ENCODE measurements around the gene THRB. TPM values are rescaled to one million over a fixed set of nuclear protein-coding genes. Genes with fewer than 3 reads are reported as not detected.
"Not testable (repeated sequence)": the region's sequence is repeated elsewhere in the genome, so short reads cannot be mapped to it uniquely, and the experiment has no call there.

THRB gene
- polyA plus RNA-seq, 3 donors = 3.4 to 11.7 (median 8.1) TPM

DNA sequence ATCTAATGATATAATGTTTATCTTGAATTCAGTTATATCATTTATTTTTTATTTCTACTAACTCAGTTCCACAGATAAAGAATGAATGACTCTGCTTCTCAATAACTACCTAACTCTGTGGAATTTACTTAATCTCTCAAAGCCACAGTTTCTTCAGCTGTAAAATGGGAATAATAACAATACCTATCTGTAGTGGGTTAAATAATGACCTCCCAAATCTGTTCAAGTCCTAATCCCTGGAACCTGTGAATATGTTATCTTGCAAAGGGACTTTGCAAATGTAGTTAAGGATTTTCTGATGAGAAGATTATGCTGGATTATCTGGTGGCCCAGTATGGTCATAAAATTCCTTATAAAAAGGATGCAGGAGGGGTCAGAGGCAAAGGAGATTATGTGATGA, 61.7 kb downstream of the THRB start:
- no peak overlapping the region for H3K27ac ChIP-seq (ENCODE audit: low read depth, low read length)

DNA sequence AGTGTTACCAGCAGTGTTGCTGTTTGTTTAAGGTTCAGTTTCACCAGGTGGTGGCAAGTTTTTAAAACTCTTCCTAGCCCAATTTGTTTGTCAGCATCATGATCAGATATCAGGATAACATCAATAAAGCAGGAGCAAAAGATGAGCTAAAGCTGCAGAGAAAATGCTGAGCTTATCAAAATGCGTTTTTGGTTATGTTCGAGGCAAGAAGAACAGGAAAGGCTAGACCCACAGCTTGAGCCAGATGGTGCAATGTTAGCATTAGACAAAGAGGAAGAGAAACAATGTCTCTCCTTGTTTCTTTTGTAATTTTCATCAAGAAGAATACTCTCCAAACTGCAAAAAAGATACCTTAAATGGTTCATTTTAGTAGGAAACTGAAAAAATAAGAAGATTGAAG, 66.2 kb downstream of the THRB start:
- no peak overlapping the region for H3K27ac ChIP-seq (ENCODE audit: low read depth, low read length)
- WGBS, 3 donors = 37 to 67% (median 49%) methylated on average over 2 of the region's 2 CpGs

DNA sequence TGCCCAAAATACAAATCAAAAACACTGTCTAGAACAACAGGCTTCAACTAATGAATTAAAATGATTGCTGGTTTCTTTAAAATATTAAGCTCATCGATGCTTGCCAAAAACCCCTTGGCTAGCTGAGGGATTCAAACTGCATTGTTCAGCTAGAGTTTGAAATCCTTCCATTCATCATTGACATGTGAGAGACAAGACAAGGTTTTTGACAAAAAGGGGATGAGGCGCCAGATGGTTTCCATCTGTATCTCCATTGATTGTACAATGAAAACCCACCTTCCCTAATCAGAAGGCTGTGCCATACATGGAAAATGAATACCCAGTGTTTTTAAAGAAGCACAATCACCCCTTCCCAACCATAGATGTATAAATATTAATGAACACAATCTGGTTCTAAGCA, 67.8 kb downstream of the THRB start:
- no peak overlapping the region for H3K27ac ChIP-seq (ENCODE audit: low read depth, low read length)
- 82 to 93% (median 88%) methylated on average over 2 of the region's 2 CpGs for WGBS, 3 donors

DNA sequence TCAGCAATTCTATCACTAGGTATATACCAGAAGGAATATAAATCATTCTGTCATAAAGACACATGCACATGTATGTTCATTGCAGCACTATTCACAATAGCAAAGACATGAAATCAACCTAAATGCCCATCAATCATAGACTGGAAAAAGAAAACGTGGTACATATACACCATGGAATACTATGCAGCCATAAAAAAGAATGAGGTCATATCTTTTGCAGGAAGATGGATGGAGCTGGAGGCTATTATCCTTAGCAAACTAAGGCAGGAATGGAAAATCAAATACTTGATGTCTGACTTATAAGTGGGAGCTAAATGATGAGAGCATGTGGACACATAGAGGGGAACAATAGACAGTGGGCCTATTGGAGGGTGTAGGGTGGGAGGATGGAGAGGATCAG, 73.8 kb downstream of the THRB start:
- 77 to 89% (median 81%) methylated on average over 1 of the region's 1 CpG for WGBS, 3 donors
- H3K27ac ChIP-seq (ENCODE audit: low read depth, low read length) = not testable (repeated sequence)

DNA sequence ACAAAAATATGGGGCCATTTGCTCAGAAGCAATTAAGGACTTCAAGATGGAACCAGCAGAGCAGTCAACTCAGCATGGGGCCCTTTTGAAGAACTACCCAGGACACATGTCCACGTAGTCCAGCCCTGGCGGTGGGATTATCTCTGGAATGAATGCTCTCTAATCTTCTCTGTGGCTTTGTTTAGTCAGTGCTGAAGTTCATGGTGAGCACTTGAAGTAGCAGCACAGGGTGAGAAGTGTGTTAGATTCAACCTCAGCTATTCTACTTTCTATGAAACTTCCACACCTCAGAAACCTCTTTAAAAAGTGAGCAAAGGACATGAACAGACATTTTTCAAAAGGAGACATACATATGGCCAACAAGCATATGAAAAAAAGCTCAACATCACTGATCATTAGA, 74.4 kb downstream of the THRB start:
- 57 to 92% (median 92%) methylated on average over 2 of the region's 2 CpGs for WGBS, 3 donors
- no peak overlapping the region for H3K27ac ChIP-seq (ENCODE audit: low read depth, low read length)

DNA sequence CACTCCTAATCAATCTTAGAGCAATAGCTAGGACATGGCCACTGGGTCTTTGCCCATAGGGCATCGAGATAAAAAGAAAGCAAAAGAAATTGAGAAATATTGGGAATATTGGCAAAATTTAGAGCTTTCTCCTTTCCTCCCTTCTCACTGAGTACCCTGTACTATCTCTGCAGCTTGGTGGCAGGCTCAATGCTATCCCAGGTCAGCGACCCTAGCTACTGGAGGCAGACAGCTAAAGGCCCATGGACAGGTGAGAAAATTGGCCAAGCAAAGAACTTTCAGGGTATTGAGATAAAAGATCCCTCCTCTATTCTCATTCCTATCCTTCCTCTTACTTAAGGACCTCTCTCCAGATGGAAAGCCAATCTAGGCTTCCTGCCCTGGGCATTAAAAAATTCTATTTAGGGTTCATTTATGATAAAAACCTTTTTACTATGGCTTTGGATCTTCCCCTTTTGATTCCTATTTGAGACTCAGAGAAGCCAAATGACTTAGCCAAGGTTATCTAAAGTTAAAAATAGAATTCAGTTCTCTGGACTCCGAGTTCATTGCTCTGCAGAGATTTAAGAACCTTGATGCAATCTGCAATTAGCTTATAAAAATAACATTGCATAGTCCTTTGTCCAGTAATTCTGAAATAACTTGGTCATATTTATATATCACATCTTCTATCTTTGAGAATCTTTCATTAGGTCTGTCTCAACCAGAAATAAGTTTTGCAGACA, 75.4 kb downstream of the THRB start:
- no peak overlapping the region for H3K27ac ChIP-seq (ENCODE audit: low read depth, low read length)
- WGBS, 3 donors = 69 to 81% (median 71%) methylated on average over 3 of the region's 3 CpGs

DNA sequence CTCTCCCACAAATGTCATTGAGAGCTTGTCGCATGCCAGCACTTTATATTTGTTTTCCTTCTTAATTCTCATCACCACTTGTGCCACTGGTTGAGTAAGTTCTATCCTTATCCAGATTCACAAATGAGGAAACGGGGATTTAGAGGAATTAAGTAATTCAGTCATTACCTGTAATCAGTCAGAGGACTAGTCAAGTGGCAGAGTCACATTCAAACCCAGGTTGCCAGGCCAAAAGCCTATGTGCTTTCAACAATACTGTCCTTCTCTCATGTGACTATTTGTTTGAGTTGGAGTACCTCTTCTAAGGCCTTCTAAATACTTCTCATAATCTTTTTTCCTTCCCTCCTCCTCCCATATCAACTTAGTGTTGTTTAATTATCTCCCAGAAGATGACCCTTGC, 76.9 kb downstream of the THRB start:
- no peak overlapping the region for H3K27ac ChIP-seq (ENCODE audit: low read depth, low read length)
- 40 to 85% (median 84%) methylated on average over 2 of the region's 2 CpGs for WGBS, 3 donors

DNA sequence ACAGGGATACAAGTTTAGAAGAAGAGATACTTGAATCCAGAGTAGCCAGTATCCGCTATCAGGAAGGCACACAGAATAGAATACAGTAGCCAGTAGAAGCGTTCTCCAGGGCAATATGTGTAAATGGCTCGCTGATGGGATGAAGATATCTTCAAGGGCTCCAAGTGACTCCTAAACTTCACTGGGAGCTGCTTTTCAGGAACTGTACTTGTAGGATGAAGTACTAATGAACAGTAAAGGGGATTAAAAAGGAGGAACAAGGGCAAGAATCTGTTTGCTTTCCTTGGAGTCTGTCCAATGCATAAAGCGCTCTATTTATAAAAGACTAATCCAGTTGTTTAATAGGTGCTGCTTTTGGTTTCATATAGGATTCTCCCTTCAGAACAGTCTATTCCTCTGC, 78.4 kb downstream of the THRB start:
- H3K27ac ChIP-seq (ENCODE audit: low read depth, low read length) = no peak overlapping the region
- 84 to 90% (median 85%) methylated on average over 4 of the region's 4 CpGs for WGBS, 3 donors

DNA sequence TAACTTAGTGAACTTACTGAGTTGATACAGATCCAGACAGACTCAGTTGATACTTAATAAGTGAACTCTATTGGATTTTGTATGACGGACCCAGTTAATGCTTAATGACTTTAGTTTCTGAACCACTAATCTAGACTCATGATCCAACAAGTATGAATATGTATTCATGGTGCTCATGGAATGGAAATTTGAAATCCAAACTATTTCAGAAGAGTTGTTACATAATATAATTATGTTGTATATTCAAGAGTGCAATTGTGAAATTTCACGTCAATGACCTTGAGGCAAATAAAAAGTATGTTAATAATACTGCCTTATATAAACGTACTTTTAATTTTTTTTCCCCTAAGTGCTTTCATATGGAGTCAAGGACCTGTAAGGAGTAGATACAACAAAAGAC, 78.8 kb downstream of the THRB start:
- H3K27ac ChIP-seq (ENCODE audit: low read depth, low read length) = no peak overlapping the region
- WGBS, 3 donors = 65 to 83% (median 81%) methylated on average over 3 of the region's 3 CpGs

DNA sequence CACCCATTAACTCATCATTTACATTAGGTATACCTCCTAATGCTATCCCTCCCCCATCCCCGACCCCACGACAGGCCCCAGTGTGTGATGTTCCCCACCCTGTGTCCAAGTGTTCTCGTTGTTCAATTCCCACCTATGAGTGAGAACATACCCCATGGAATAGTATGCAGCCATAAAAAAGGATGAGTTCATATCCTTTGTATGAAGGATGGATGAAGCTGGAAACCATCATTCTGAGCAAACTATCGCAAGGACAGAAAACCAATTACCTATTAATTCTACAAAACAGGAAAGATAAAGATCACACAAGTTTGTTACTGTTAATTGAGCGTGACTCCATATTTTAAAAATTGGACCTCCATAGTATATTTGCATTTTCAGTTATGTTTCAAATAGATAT, 81.0 kb downstream of the THRB start:
- 88 to 94% (median 90%) methylated on average over 5 of the region's 5 CpGs for WGBS, 3 donors
- H3K27ac ChIP-seq (ENCODE audit: low read depth, low read length) = not testable (repeated sequence)

DNA sequence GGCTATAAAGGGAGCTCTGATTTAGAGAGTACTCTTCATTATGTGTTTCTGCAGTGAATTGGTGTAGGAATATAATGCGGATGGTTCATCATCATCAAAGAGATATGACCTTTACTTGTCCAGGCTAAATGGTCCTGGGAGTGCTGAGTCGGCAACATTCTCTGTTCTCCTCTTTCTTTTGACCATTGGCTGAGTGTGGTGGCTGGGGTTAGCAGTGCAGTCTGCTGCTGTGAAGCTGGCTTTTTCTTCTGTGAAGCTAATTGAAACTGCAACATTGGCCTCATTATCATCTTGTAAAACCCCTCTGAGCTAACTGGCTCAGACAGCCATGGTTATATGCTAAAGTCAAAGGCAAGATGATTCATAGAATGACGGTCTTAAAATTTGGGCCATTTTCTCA, 83.8 kb downstream of the THRB start:
- no peak overlapping the region for H3K27ac ChIP-seq (ENCODE audit: low read depth, low read length)
- WGBS, 3 donors = 90 to 94% (median 93%) methylated on average over 3 of the region's 3 CpGs

DNA sequence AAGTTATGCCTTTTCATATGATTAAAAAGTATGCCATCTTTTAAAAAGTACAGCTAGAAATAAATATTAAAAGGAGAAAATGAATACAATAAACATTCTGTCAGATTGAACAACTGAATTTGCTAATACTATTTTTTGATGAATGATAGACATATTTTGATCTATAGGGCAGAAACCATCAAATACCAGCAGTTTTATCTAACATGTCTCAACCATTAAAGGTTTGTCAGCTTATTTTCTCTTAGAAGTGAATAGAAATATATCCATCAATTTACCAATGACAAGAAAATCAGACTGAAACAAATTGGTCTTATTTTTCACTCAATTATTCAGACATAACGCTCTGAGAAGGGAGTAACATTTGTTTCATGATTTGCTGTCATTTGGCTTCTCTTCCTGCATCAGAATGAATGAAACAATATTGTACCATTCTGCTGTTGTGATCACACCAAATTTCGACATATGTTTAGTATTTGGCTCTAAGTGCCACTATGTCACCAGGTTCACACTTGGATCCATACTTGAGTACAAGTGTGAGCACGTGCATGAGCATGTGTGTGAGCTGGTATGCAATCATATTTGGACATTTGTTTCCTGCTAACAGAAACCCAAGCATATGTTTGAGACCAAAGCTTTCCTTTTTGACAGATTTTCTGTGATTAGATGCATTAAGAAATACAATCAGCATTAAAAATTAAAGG, 86.5 kb downstream of the THRB start:
- 52 to 62% (median 55%) methylated on average over 3 of the region's 3 CpGs for WGBS, 3 donors
- H3K27ac ChIP-seq (ENCODE audit: low read depth, low read length) = no peak overlapping the region

DNA sequence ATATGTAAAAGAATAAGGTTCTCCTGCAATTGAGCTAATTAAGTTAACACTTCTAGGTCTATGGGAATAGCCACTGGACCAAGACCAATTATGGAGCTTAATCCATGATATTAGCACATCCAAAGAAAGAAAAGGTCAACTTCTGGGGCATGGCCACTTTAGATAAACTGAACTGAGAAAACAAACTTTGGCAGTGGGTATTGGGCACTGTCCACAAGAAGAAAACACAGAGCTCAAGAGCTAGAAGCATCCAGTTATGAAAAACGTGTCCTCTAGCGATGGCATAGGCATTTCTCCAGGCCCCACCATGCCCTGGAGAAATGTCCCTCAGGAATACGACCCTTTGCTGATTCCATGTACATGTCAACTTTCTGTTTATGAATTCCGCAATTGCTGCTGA, 87.8 kb downstream of the THRB start:
- WGBS, 3 donors = 89 to 92% (median 91%) methylated on average over 4 of the region's 4 CpGs
- H3K27ac ChIP-seq (ENCODE audit: low read depth, low read length) = no peak overlapping the region

DNA sequence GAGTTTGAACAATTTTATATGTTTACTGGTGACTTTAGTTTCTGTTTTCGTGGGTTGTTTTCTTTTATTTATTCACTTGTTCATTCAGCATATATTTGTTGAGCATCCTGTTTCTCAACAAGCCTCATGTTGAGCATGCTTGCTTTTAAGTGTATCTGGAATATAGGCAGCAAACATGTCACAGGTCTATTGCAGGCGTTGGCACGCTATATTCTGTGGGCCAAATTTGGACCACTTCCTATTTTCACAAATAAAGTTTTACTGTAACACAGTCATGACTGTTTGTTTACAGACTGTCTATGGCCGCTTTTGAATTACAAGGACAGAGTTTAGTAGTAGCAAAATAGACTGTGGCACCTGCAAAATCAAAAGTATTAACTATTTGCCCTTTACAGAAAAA, 89.6 kb downstream of the THRB start:
- 61 to 88% (median 87%) methylated on average over 4 of the region's 4 CpGs for WGBS, 3 donors
- H3K27ac ChIP-seq (ENCODE audit: low read depth, low read length) = no peak overlapping the region

DNA sequence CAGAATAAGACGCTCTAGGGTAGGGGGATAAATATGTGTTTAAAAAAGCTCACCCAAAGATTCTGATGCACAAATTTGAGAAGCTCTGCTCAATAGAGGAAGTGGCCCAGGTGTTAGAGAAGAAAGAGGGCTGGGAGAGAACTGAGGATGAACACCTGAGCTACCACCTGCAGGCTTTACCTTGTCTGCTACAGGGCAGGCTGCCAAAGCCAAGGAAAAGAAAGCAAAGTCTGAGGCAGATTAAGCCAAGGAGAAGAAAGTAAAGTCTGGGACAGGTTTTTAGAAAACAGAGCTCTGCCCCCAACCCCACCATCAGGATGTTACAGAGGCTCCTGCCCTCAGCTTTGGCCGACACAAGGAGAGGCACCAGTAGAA, 92.9 kb downstream of the THRB start:
- no peak overlapping the region for H3K27ac ChIP-seq (ENCODE audit: low read depth, low read length)
- WGBS, 3 donors = 18 to 50% (median 44%) methylated on average over 2 of the region's 2 CpGs

DNA sequence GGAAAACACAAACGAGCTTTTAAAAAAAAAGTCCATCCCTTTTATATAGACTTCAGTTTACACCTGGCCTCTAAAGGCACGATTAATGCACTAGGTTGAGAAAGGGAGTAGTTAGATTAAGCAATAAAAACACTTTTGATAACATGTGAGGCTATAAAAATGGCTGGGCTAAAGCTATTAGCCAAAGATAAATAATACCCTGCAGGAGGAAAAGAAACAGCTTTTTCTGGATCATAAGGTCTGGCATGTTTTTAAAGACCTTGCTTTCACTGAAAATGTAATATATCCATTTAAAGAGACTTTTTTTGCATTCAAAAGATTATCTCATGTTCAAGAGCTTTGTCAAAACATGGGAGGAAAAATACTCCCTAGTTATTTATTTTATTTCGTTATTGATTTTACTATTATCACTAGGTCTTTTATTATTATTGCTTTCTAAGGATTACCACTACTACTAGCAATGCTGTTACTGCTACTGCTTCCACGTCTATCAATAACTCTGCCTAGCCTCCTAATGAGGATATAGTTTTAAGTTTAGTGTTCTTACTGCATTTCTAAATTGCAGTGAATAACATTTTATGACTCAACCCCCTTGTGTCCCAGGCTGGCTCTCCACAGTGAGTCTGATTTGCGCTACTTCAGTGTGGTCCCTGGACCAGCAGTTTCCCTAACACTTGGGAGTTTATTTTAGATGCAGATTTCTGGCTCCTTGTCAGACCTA, 93.4 kb downstream of the THRB start:
- H3K27ac ChIP-seq (ENCODE audit: low read depth, low read length) = no peak overlapping the region
- 26 to 59% (median 44%) methylated on average over 5 of the region's 5 CpGs for WGBS, 3 donors

DNA sequence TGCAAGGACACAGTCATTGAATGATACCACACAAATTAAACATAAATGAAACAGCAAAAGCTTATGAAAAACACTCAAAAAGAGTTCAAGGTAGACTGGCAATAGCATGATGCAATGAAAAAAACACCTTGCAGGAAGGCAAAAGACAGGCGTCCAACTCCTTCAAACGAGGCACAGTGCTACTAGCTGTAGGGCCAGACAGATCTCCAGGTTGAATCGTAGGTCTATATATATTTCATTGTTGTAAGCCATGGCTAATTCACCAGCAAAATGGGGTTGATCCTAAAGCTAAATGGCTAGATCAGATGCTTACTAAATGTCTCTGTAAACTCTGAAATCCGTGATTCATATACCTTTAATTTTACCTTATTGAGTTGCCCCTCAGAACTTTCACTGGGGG, 94.2 kb downstream of the THRB start:
- 41 to 84% (median 81%) methylated on average over 4 of the region's 4 CpGs for WGBS, 3 donors
- H3K27ac ChIP-seq (ENCODE audit: low read depth, low read length) = no peak overlapping the region

DNA sequence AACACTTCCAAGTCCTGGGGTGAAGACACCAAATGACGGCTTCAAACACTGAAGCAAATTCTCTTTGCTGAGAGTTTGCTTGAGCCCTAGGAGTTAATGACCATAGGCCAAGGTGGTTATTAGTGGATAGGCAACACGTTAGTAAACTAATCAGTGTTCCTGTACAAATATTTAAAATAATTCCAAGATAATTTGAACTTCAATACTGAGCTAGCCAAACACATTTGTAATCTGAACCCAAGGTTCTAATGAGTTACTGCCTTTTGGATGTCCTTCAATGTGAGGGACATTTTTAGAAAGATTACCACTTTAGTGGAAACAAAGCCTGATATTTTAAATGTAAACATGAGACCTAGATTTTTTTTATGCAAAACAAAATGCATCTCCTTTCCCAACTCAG, 94.6 kb downstream of the THRB start:
- WGBS, 3 donors = 45 to 77% (median 72%) methylated on average over 2 of the region's 2 CpGs
- H3K27ac ChIP-seq (ENCODE audit: low read depth, low read length) = no peak overlapping the region

DNA sequence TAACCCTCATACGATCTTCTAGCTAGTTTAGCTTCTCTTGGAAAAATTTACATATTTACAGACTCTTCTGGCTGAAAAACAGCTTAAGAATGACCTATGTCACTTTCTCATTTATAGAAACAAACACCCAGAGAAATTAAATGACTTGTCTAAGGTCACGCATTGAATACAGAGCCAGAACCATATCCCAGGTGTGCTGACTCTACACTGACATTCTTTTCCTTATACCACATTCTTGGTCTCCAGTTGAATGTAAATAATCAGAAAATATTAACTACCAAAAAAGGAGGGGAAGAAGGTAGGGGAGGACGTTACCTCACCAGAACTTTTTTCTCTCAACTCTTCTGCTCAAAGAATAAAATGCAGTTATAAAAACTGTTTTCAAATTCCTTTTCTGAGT, 95.0 kb downstream of the THRB start:
- no peak overlapping the region for H3K27ac ChIP-seq (ENCODE audit: low read depth, low read length)
- 44 to 91% (median 81%) methylated on average over 3 of the region's 3 CpGs for WGBS, 3 donors

DNA sequence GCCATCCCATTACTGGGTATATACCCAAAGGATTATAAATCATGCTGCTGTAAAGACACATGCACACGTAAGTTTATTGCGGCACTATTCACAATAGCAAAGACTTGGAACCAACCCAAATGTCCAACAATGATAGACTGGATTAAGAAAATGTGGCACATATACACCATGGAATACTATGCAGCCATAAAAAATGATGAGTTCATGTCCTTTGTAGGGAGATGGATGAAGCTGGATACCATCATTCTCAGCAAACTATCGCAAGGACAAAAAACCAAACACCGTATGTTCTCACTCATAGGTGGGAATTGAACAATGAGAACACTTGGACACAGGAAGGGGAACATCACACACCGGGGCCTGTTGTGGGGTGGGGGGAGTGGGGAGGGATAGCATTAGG, 95.9 kb downstream of the THRB start:
- WGBS, 3 donors = 92 to 98% (median 94%) methylated on average over 5 of the region's 5 CpGs
- H3K27ac ChIP-seq (ENCODE audit: low read depth, low read length) = not testable (repeated sequence)

Measured in adipose tissue (tissue), 3 donors.